Epithelial cell of prostate (primary cell): ENCODE results near the gene SEC24B.
"Not testable (repeated sequence)": the region's sequence is repeated elsewhere in the genome, so short reads cannot be mapped to it uniquely, and the experiment has no call there.

Source experiments
- DNase-seq: peaks from one replicate; pipeline ENCODE4 v3.0.0-alpha.2; 2011; ENCODE audit warnings: low read depth, low spot score
- H3K27ac ChIP-seq: fragments of 450-650 bp; 2 replicates; pipeline ENCODE4 v1.5.1; 2017; ENCODE audit warnings: mild to moderate bottlenecking

Gene SEC24B

GRCh38 chr4:109429545-109429944 is 4.1 kb upstream of the SEC24B start:
- H3K27ac ChIP-seq = peak overlapping the region; percentile 26
- DNase-seq = peak; percentile 40

- H3K27ac ChIP-seq = peak overlapping the region; percentile 82
- DNase-seq = no peak
These were observed 1.4 kb upstream of the SEC24B start for GRCh38 chr4:109432203-109432602.

GRCh38 chr4:109432696-109433095 is 919 bp upstream of the SEC24B start:
- no peak for DNase-seq
- peak overlapping the region; percentile 82 for H3K27ac ChIP-seq

- DNase-seq = no peak
- peak overlapping the region; percentile 82 for H3K27ac ChIP-seq
These were observed 674 bp downstream of the SEC24B start for GRCh38 chr4:109434007-109434971.

GRCh38 chr4:109435635-109436034 is 2.0 kb downstream of the SEC24B start:
- H3K27ac ChIP-seq = peak overlapping the region; percentile 82
- DNase-seq = no peak

- H3K27ac ChIP-seq = no peak overlapping the region
- DNase-seq = no peak
These were observed 2.9 kb downstream of the SEC24B start for GRCh38 chr4:109436504-109436903.

GRCh38 chr4:109440948-109441347 is 7.3 kb downstream of the SEC24B start:
- peak overlapping the region; percentile 87 for H3K27ac ChIP-seq
- DNase-seq = peak; percentile 54

GRCh38 chr4:109441862-109442458 is 8.3 kb downstream of the SEC24B start:
- DNase-seq = no peak
- peak overlapping the region; percentile 87 for H3K27ac ChIP-seq

- H3K27ac ChIP-seq = peak overlapping the region; percentile 87
- DNase-seq = no peak
These were observed 10.7 kb downstream of the SEC24B start for GRCh38 chr4:109444182-109444844.

GRCh38 chr4:109447278-109447677 is 13.7 kb downstream of the SEC24B start:
- no peak for DNase-seq
- H3K27ac ChIP-seq = no peak overlapping the region

- DNase-seq = no peak
- no peak overlapping the region for H3K27ac ChIP-seq
These were observed 18.1 kb downstream of the SEC24B start for GRCh38 chr4:109451544-109452273.

- DNase-seq, H3K27ac ChIP-seq: not testable (repeated sequence)
These were observed 19.5 kb downstream of the SEC24B start for GRCh38 chr4:109453110-109453509.

- DNase-seq = no peak
- H3K27ac ChIP-seq = peak overlapping the region; percentile 1
These were observed 28.7 kb downstream of the SEC24B start for GRCh38 chr4:109462297-109462696.

GRCh38 chr4:109462802-109463201 is 29.2 kb downstream of the SEC24B start:
- peak overlapping the region; percentile 1 for H3K27ac ChIP-seq
- DNase-seq = no peak

GRCh38 chr4:109465069-109465468 is 31.5 kb downstream of the SEC24B start:
- no peak overlapping the region for H3K27ac ChIP-seq
- no peak for DNase-seq

- H3K27ac ChIP-seq = no peak overlapping the region
- DNase-seq = no peak
These were observed 36.3 kb downstream of the SEC24B start for GRCh38 chr4:109469915-109470314.

GRCh38 chr4:109472343-109472761 is 38.7 kb downstream of the SEC24B start:
- peak overlapping the region; percentile 46 for H3K27ac ChIP-seq
- DNase-seq = peak; percentile 69

- H3K27ac ChIP-seq = no peak overlapping the region
- no peak for DNase-seq
These were observed 40.2 kb downstream of the SEC24B start for GRCh38 chr4:109473824-109474223.

- no peak overlapping the region for H3K27ac ChIP-seq
- no peak for DNase-seq
These were observed 52.4 kb downstream of the SEC24B start for GRCh38 chr4:109486007-109486406.

GRCh38 chr4:109494563-109494962 is 60.9 kb downstream of the SEC24B start:
- H3K27ac ChIP-seq = no peak overlapping the region
- no peak for DNase-seq
